ENCODE results near the gene CTNNBIP1.

DNA sequence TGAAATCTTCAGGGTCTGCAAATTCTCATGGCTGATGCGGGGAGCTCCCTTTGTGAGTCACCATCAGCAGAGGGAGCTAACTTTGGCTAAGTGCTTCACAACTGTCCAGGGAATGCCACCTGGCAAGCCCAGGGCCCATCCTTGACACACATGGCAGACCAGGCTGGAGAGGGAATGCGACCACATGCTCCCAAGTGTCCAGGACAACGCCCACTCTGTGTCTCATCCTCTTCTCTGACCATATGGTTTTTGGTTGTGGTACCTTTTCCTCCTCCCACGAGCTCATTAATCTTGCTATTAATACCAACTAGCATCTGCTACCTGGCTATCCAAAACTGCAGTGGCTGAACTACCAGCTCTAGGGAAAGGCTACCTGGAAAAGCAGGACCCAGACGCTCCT lies 49.2 kb downstream of the CTNNBIP1 start:
- TF ChIP-seq, protein P1, sequence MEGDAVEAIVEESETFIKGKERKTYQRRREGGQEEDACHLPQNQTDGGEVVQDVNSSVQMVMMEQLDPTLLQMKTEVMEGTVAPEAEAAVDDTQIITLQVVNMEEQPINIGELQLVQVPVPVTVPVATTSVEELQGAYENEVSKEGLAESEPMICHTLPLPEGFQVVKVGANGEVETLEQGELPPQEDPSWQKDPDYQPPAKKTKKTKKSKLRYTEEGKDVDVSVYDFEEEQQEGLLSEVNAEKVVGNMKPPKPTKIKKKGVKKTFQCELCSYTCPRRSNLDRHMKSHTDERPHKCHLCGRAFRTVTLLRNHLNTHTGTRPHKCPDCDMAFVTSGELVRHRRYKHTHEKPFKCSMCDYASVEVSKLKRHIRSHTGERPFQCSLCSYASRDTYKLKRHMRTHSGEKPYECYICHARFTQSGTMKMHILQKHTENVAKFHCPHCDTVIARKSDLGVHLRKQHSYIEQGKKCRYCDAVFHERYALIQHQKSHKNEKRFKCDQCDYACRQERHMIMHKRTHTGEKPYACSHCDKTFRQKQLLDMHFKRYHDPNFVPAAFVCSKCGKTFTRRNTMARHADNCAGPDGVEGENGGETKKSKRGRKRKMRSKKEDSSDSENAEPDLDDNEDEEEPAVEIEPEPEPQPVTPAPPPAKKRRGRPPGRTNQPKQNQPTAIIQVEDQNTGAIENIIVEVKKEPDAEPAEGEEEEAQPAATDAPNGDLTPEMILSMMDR (conservative IDR thresholded peaks at IDR 0.05): no peak
- no peak for TF ChIP-seq EZH2 (IDR thresholded peaks at IDR 0.05; ENCODE audit: low read depth)

Measured in PC-9 (cell line).